ENCODE data around the gene PCNA. TPM values are rescaled to one million over a fixed set of nuclear protein-coding genes. Genes with fewer than 3 reads are reported as not detected.

Gene PCNA
- total RNA-seq, 1 donor, result 66.2 TPM

DNA sequence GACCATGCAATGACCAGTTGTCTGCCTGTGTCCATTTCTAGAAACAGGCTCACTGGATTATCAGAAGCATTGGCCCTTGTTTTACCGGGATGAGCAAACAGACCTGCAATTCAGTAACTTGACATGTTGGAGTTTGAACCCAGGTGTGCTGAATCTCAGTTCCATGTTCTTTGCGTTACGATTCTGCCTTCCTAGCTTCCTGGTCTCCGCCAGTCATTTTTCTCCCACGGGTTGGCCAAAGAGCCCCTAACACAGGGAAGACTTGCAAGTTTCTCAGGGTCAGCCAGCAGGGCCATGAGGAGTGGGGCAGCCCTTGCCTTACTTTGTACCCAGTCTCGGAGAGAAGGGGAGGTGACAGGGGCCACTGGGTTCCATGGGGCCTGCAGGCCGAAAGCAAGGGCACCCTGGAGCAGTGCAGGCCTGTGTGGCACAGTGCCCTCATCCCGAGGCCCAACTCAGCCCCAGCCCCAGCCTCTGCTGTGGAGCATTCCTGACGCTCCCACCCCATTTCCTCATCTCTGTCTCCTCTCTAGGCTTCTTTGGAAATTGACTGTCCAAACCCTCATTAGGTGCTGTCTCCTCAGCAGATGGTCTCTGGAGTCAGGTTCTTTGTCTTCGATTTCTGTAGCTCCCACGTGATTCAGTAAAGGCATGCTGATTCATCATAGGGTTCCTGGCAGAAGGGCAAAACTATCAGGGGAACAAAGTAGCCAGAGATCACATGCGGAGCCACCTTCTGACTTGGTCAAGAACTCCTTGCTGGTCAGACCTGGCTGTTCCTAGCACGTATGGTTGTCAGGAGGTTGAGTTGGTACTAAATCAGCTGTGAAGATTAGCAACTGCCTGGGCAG is 30.7 kb upstream of the PCNA start:
- Histone ChIP-seq H3K4me2 (ENCODE audit: insufficient read depth, low read length) (no peak overlapping the region), H3K4me1 (ENCODE audit: insufficient read depth, low read length) (peaks cover 13% of the 10 kb centered on the region), H4K20me1 (ENCODE audit: insufficient read depth, low read length) (peaks cover 31% of the 10 kb centered on the region), H3K9me3 (ENCODE audit: low read depth, low read length) (no peaks in the 10 kb centered on the region), H3K36me3 (ENCODE audit: insufficient read depth, low read length) (no peaks in the 10 kb centered on the region), H3K27me3 (ENCODE audit: insufficient read depth, low read length) (no peaks in the 10 kb centered on the region), H3K4me3 (ENCODE audit: insufficient read depth, low read length) (no peak overlapping the region), H2AFZ (ENCODE audit: low read length) (no peak overlapping the region), H3K27ac (ENCODE audit: low read depth, low read length) (no peak overlapping the region), H3K79me2 (ENCODE audit: insufficient read depth, low read length) (peaks cover 64% of the 10 kb centered on the region)
- DNase-seq (ENCODE audit: insufficient read length, low spot score, missing footprints), result peak; percentile 81
- TF ChIP-seq, protein P1, sequence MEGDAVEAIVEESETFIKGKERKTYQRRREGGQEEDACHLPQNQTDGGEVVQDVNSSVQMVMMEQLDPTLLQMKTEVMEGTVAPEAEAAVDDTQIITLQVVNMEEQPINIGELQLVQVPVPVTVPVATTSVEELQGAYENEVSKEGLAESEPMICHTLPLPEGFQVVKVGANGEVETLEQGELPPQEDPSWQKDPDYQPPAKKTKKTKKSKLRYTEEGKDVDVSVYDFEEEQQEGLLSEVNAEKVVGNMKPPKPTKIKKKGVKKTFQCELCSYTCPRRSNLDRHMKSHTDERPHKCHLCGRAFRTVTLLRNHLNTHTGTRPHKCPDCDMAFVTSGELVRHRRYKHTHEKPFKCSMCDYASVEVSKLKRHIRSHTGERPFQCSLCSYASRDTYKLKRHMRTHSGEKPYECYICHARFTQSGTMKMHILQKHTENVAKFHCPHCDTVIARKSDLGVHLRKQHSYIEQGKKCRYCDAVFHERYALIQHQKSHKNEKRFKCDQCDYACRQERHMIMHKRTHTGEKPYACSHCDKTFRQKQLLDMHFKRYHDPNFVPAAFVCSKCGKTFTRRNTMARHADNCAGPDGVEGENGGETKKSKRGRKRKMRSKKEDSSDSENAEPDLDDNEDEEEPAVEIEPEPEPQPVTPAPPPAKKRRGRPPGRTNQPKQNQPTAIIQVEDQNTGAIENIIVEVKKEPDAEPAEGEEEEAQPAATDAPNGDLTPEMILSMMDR (IDR thresholded peaks at IDR 0.05; ENCODE audit: extremely low read depth, low read depth, low read length), result no peak

DNA sequence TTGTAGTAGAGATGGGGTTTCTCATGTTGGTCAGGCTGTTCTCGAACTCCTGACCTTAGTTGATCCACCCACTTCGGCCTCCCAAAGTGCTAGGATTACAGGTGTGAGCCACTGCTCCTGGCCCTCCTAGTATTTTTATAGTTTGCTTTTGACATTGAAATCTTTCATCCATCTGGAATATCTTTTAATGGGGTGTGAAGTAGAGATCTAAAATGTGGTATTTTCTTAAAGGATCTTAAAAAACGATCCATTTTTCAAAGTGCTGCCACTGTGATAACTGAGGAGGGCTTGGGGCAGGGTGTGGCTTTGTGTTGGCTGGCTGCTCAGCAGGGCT is 30.1 kb upstream of the PCNA start:
- H3K27ac ChIP-seq (ENCODE audit: low read depth, low read length), result no peak overlapping the region
- peaks cover 61% of the 10 kb centered on the region for H3K79me2 ChIP-seq (ENCODE audit: insufficient read depth, low read length)
- H4K20me1 ChIP-seq (ENCODE audit: insufficient read depth, low read length), result peaks cover 31% of the 10 kb centered on the region

DNA sequence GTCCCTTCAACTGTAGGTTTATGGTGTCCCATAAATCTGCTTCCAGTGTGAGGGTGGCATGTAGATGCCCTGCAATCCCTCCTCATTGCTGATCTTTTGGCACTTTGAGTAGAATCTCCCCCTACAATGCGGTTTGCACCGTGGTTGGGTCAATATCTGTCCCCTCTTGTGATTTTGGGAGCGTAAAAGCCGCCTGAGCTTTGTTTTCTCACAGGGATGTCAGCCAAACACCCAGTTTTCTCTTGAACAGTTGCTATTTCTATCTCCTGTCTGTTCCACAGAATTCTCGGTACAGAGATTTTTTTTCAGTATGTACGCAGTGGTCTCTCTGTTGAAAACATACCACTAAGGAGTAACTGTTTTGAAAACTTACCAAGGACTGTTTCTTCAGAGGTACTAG is 28.8 kb upstream of the PCNA start:
- no peak for DNase-seq (ENCODE audit: insufficient read length, low spot score, missing footprints)
- H3K79me2 ChIP-seq (ENCODE audit: insufficient read depth, low read length), result peaks cover 56% of the 10 kb centered on the region
- H3K27me3 ChIP-seq (ENCODE audit: insufficient read depth, low read length), result no peaks in the 10 kb centered on the region
- H3K4me2 ChIP-seq (ENCODE audit: insufficient read depth, low read length), result no peak overlapping the region
- no peaks in the 10 kb centered on the region for H3K9me3 ChIP-seq (ENCODE audit: low read depth, low read length)
- H4K20me1 ChIP-seq (ENCODE audit: insufficient read depth, low read length), result peaks cover 21% of the 10 kb centered on the region
- H3K4me1 ChIP-seq (ENCODE audit: insufficient read depth, low read length), result peaks cover 13% of the 10 kb centered on the region
- no peaks in the 10 kb centered on the region for H3K36me3 ChIP-seq (ENCODE audit: insufficient read depth, low read length)
- H3K4me3 ChIP-seq (ENCODE audit: insufficient read depth, low read length), result no peak overlapping the region
- H3K27ac ChIP-seq (ENCODE audit: low read depth, low read length), result no peak overlapping the region
- TF ChIP-seq, protein P1 (IDR thresholded peaks at IDR 0.05; ENCODE audit: extremely low read depth, low read depth, low read length), result no peak
- H2AFZ ChIP-seq (ENCODE audit: low read length), result no peak overlapping the region

More for the DNA sequence above, 30.1 kb upstream of the PCNA start:
- Histone ChIP-seq H3K4me1 (ENCODE audit: insufficient read depth, low read length) (peaks cover 13% of the 10 kb centered on the region), H2AFZ (ENCODE audit: low read length) (no peak overlapping the region), H3K27me3 (ENCODE audit: insufficient read depth, low read length) (no peaks in the 10 kb centered on the region), H3K4me3 (ENCODE audit: insufficient read depth, low read length) (no peak overlapping the region), H3K9me3 (ENCODE audit: low read depth, low read length) (no peaks in the 10 kb centered on the region), H3K4me2 (ENCODE audit: insufficient read depth, low read length) (no peak overlapping the region), H3K36me3 (ENCODE audit: insufficient read depth, low read length) (no peaks in the 10 kb centered on the region)
- no peak for DNase-seq (ENCODE audit: insufficient read length, low spot score, missing footprints)
- TF ChIP-seq, protein P1 (IDR thresholded peaks at IDR 0.05; ENCODE audit: extremely low read depth, low read depth, low read length), result no peak

DNA sequence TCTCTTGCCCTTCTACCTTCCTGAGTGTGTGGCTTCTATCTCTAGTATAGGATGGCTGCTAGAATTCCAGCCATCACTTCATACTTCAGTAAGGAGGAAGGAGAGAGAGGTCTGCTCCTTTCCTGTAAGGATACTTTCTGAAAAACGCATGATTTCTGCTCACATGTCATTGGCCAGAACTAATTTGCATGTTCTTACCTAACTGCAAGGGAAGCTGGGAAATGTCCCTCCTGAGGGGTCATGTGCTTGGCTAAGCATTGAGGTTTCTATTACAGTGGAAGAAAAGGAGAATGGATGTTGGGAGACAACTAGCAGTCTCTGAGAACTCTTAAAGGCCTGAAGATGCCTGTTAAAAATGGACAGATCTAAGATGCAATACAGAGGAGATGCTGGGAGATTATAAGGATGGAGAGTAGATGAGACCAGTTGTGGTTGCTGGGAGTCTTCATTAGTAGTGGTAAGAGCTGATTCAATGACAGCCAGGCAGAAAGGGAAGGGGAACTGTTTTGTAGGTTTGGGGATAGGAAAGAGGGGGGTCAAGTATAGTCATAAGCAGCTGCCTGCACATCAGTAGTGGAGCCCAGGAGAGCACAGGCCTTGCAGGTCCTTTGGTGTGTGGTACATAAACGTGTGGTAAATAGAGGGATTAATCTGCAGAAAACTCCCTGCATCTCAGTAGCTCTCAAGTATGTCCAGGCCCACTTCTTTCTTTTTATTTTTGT is 27.3 kb upstream of the PCNA start:
- Histone ChIP-seq H3K4me1 (ENCODE audit: insufficient read depth, low read length) (peaks cover 13% of the 10 kb centered on the region), H3K27ac (ENCODE audit: low read depth, low read length) (no peak overlapping the region), H3K4me3 (ENCODE audit: insufficient read depth, low read length) (no peak overlapping the region), H4K20me1 (ENCODE audit: insufficient read depth, low read length) (peaks cover 21% of the 10 kb centered on the region), H3K36me3 (ENCODE audit: insufficient read depth, low read length) (no peaks in the 10 kb centered on the region), H3K27me3 (ENCODE audit: insufficient read depth, low read length) (no peaks in the 10 kb centered on the region), H3K9me3 (ENCODE audit: low read depth, low read length) (no peaks in the 10 kb centered on the region), H3K4me2 (ENCODE audit: insufficient read depth, low read length) (no peak overlapping the region), H3K79me2 (ENCODE audit: insufficient read depth, low read length) (peaks cover 57% of the 10 kb centered on the region), H2AFZ (ENCODE audit: low read length) (no peak overlapping the region)
- DNase-seq (ENCODE audit: insufficient read length, low spot score, missing footprints), result no peak
- TF ChIP-seq, protein P1 (IDR thresholded peaks at IDR 0.05; ENCODE audit: extremely low read depth, low read depth, low read length), result no peak
